NCI-H1694 (cell line): ENCODE measurements around the gene SERPINH1.

Source experiments
- DNase-seq: peaks from one replicate; lab custom pipeline; 2025; lab: John Stamatoyannopoulos, UW

The SERPINH1 gene

GRCh38 chr11:75596914-75597313, 34.9 kb downstream of the SERPINH1 start:
- no peak for DNase-seq

GRCh38 chr11:75597636-75598035, 35.6 kb downstream of the SERPINH1 start:
- peak; percentile 43 for DNase-seq

- DNase-seq, result no peak
These were observed 36.2 kb downstream of the SERPINH1 start for GRCh38 chr11:75598264-75598663.

- no peak for DNase-seq
These were observed 36.8 kb downstream of the SERPINH1 start for GRCh38 chr11:75598900-75599299.

- no peak for DNase-seq
These were observed 38.3 kb downstream of the SERPINH1 start for GRCh38 chr11:75600356-75600755.

- no peak for DNase-seq
These were observed 39.4 kb downstream of the SERPINH1 start for GRCh38 chr11:75601494-75601893.

- no peak for DNase-seq
These were observed 40.9 kb downstream of the SERPINH1 start for GRCh38 chr11:75602951-75603350.

GRCh38 chr11:75603791-75604736, 42.0 kb downstream of the SERPINH1 start:
- DNase-seq, result no peak

GRCh38 chr11:75606099-75606498, 44.0 kb downstream of the SERPINH1 start:
- no peak for DNase-seq

GRCh38 chr11:75611823-75612222, 49.8 kb downstream of the SERPINH1 start:
- DNase-seq, result no peak

GRCh38 chr11:75615751-75616150, 53.7 kb downstream of the SERPINH1 start:
- DNase-seq, result no peak

GRCh38 chr11:75616281-75616680, 54.2 kb downstream of the SERPINH1 start:
- DNase-seq, result no peak
